HCT116 (cell line): Measurements from ENCODE around the gene MRAP2. TPM values are rescaled to one million over a fixed set of nuclear protein-coding genes. Genes with fewer than 3 reads are reported as not detected.

Experiments
- ATAC-seq: fragments of 200-7000 bp; cut with Tn5 transposase; 2 replicates; pipeline ENCODE4 v1.9.1; 2020; ENCODE audit warnings: mild to moderate bottlenecking, moderate library complexity
- BruUV-seq: library from RNA; stranded (reverse); fragments of 400-500 nt; replicated peaks from 2 replicates; lab custom pipeline; 2021; lab: Mats Ljungman, UMichigan
- CTCF ChIA-PET: fragments of 300-600 bp; sonication (Branson Sonifier 250); formaldehyde crosslinking; loops from one replicate; lab custom pipeline; 2021; ENCODE audit warnings: antibody characterized with exemption; lab: Charles Lee
- POLR2A ChIA-PET: fragments of 300-600, 350-600 bp; sonication (Branson Sonifier 250); formaldehyde crosslinking; loops from one replicate; lab custom pipeline; 2021; ENCODE audit warnings: antibody characterized with exemption; lab: Charles Lee
- RAD21 ChIA-PET, 2 experiments: fragments of 300-600 bp; sonication (Branson Sonifier 250); formaldehyde crosslinking; loops; one replicate each; lab custom pipeline; 2023; ENCODE audit warnings: low total read pairs in 2 of 2; ENCODE audit not compliant: uncharacterized antibody in 2 of 2, unreplicated experiment in 2 of 2, low non-redundant PET in 1 of 2; lab: Charles Lee
- DNase-seq: peaks from one replicate; pipeline ENCODE4 v3.0.0-alpha.2; 2010; ENCODE audit warnings: low read depth, low spot score
- H2AFZ ChIP-seq: fragments of 200-600 bp; shearing (Covaris generic), sonication (generic); 2 replicates; pipeline ENCODE4 v1.6.1; 2017; ENCODE audit warnings: low read depth, mixed run types, mixed read lengths, antibody characterized with exemption, low read length; ENCODE audit not compliant: poor library complexity, severe bottlenecking
- H3K27ac ChIP-seq: 2 replicates; pipeline ENCODE4 v1.5.1; 2012; ENCODE audit warnings: low read depth, low read length
- H3K27me3 ChIP-seq: fragments of 200-600 bp; sonication (generic); 2 replicates; pipeline ENCODE4 v1.6.1; 2016; ENCODE audit warnings: mixed run types, low read length, mixed read lengths; ENCODE audit not compliant: insufficient read depth
- H3K36me3 ChIP-seq, 2 experiments: fragments of 200-500 bp in 1 of 2; fragments of 200-600 bp in 1 of 2; sonication (Bioruptor generic) in 1 of 2; sonication (generic) in 1 of 2; 2 replicates each; pipeline versions ENCODE4 v1.5.1 to v1.6.1; 2014 to 2016; ENCODE audit warnings: low read length in 2 of 2, inconsistent platforms in 1 of 2, mixed read lengths in 1 of 2, mixed run types in 1 of 2; ENCODE audit not compliant: insufficient read depth in 2 of 2, control insufficient read depth in 1 of 2
- H3K4me1 ChIP-seq, 2 experiments: fragments of 200-600 bp in 1 of 2; sonication (generic) in 1 of 2; 2 replicates each; pipeline versions ENCODE4 v1.5.1 to v1.6.1; 2012 to 2017; ENCODE audit warnings: low read length in 2 of 2, inconsistent platforms in 1 of 2, mild to moderate bottlenecking in 1 of 2, mixed read lengths in 1 of 2, mixed run types in 1 of 2, moderate library complexity in 1 of 2; ENCODE audit not compliant: insufficient read depth in 2 of 2, control insufficient read depth in 1 of 2
- H3K4me2 ChIP-seq: fragments of 200-600 bp; sonication (generic); 2 replicates; pipeline ENCODE4 v1.6.1; 2017; ENCODE audit warnings: mixed run types, low read length, mixed read lengths
- H3K4me3 ChIP-seq, 2 experiments: fragments of 200-600 bp in 1 of 2; sonication (generic) in 1 of 2; replicated peaks in 1 of 2; 2 replicates each; pipeline ENCODE4 v1.5.1; 2011 to 2016; ENCODE audit warnings: low read length in 2 of 2, control low read depth in 1 of 2, low read depth in 1 of 2, mild to moderate bottlenecking in 1 of 2, mixed read lengths in 1 of 2, mixed run types in 1 of 2
- H3K79me2 ChIP-seq: fragments of 200-600 bp; sonication (generic); 2 replicates; pipeline ENCODE4 v1.6.1; 2017; ENCODE audit warnings: mild to moderate bottlenecking, mixed run types, low read length, moderate library complexity, mixed read lengths; ENCODE audit not compliant: insufficient read depth
- H3K9ac ChIP-seq: fragments of 200-600 bp; sonication (generic); 2 replicates; pipeline ENCODE4 v1.6.1; 2016; ENCODE audit warnings: low read length, mixed read lengths
- H3K9me2 ChIP-seq: fragments of 200-600 bp; sonication (generic), shearing (Covaris generic); 2 replicates; pipeline ENCODE4 v1.6.1; 2017; ENCODE audit warnings: mixed run types, mild to moderate bottlenecking, moderate library complexity; ENCODE audit not compliant: insufficient read depth
- H3K9me3 ChIP-seq, 2 experiments: fragments of 200-500 bp in 1 of 2; fragments of 200-600 bp in 1 of 2; sonication (Bioruptor generic) in 1 of 2; sonication (generic) in 1 of 2; 2 replicates each; pipeline ENCODE4 v1.6.1; 2014 to 2017; ENCODE audit warnings: low read length in 2 of 2, mixed read lengths in 2 of 2, inconsistent platforms in 1 of 2, low read depth in 1 of 2, mild to moderate bottlenecking in 1 of 2, mixed run types in 1 of 2, moderate library complexity in 1 of 2; ENCODE audit not compliant: control insufficient read depth in 1 of 2, insufficient read depth in 1 of 2
- H4K20me1 ChIP-seq: fragments of 200-600 bp; sonication (generic), shearing (Covaris generic); 2 replicates; pipeline ENCODE4 v1.6.1; 2017; ENCODE audit warnings: mixed run types, mild to moderate bottlenecking, moderate library complexity; ENCODE audit not compliant: insufficient read depth
- CBX3 ChIP-seq: IDR thresholded peaks from 2 replicates; pipeline ENCODE4 v1.6.1; 2012; ENCODE audit warnings: low read depth
- EGR1 ChIP-seq: IDR thresholded peaks from 2 replicates; pipeline ENCODE4 v1.6.1; 2012; ENCODE audit warnings: low read depth
- ELF1 ChIP-seq: IDR thresholded peaks from 2 replicates; pipeline ENCODE4 v1.6.1; 2012; ENCODE audit warnings: low read depth, borderline replicate concordance
- EZH2phosphoT487 ChIP-seq: fragments of 200-600 bp; IDR thresholded peaks from 2 replicates; pipeline ENCODE4 v1.6.1; 2018; ENCODE audit warnings: antibody characterized with exemption, borderline replicate concordance
- FOSL1 ChIP-seq: IDR thresholded peaks from 2 replicates; pipeline ENCODE4 v1.6.1; 2012; ENCODE audit warnings: low read depth
- JUND ChIP-seq: IDR thresholded peaks from 2 replicates; pipeline ENCODE4 v1.6.1; 2012
- POLR2A ChIP-seq: IDR thresholded peaks from 2 replicates; pipeline ENCODE4 v1.7.0; 2011; ENCODE audit warnings: borderline replicate concordance; ENCODE audit not compliant: insufficient read depth, insufficient read length; ENCODE audit errors: extremely low read depth
- POLR2AphosphoS5 ChIP-seq: IDR thresholded peaks from 2 replicates; pipeline ENCODE4 v1.6.1; 2011; ENCODE audit warnings: mild to moderate bottlenecking, low read depth, low read length, moderate library complexity
- SIN3A ChIP-seq: IDR thresholded peaks from 2 replicates; pipeline ENCODE4 v1.6.1; 2012; ENCODE audit warnings: low read depth
- SRF ChIP-seq: IDR thresholded peaks from 2 replicates; pipeline ENCODE4 v1.6.1; 2012; ENCODE audit warnings: low read depth
- TCF7L2 ChIP-seq: IDR thresholded peaks from 2 replicates; pipeline ENCODE4 v1.7.0; 2011; ENCODE audit warnings: borderline replicate concordance, inconsistent platforms; ENCODE audit not compliant: insufficient read depth, insufficient read length; ENCODE audit errors: extremely low read depth
- YY1 ChIP-seq: IDR thresholded peaks from 2 replicates; pipeline ENCODE4 v1.6.1; 2011; ENCODE audit warnings: low read length, low read depth, moderate library complexity, mild to moderate bottlenecking; ENCODE audit not compliant: insufficient replicate concordance; ENCODE audit errors: extremely low read depth
- ZFX ChIP-seq: fragments of 450-650 bp; IDR thresholded peaks from 2 replicates; pipeline ENCODE4 v1.6.1; 2017
- ZNF274 ChIP-seq: fragments of 200-500 bp; sonication (Bioruptor generic); IDR thresholded peaks from 2 replicates; pipeline ENCODE4 v1.6.1; 2014; ENCODE audit warnings: mild to moderate bottlenecking, low read depth, low read length, inconsistent platforms
- intact Hi-C: fragments of 100-400 bp; cut with micrococcal nuclease; formaldehyde crosslinking; loops from 2 replicates; pipeline ENCODE4 v1.10.0; 2022
- total RNA-seq: library from RNA; stranded (reverse); gene quantifications from one replicate; pipeline ENCODE4 v1.2.1, GENCODE V29; 2021; ENCODE audit not compliant: unreplicated experiment
- TF ChIP-seq, protein P1 (sequence below): IDR thresholded peaks from 2 replicates; pipeline ENCODE4 v1.6.1; 2012; ENCODE audit warnings: low read depth
- TF ChIP-seq, protein P2 (sequence below): IDR thresholded peaks from 2 replicates; pipeline ENCODE4 v1.6.1; 2012
- TF ChIP-seq, protein P3 (sequence below): IDR thresholded peaks from 2 replicates; pipeline ENCODE4 v1.6.1; 2011; ENCODE audit warnings: mild to moderate bottlenecking, low read length, moderate library complexity; ENCODE audit not compliant: insufficient replicate concordance; ENCODE audit errors: extremely low read depth
- TF ChIP-seq, protein P4 (sequence below): IDR thresholded peaks from 2 replicates; pipeline ENCODE4 v1.6.1; 2012

The MRAP2 gene
- total RNA-seq, 1 experiment from 2014 or later: 1.4 TPM

DNA sequence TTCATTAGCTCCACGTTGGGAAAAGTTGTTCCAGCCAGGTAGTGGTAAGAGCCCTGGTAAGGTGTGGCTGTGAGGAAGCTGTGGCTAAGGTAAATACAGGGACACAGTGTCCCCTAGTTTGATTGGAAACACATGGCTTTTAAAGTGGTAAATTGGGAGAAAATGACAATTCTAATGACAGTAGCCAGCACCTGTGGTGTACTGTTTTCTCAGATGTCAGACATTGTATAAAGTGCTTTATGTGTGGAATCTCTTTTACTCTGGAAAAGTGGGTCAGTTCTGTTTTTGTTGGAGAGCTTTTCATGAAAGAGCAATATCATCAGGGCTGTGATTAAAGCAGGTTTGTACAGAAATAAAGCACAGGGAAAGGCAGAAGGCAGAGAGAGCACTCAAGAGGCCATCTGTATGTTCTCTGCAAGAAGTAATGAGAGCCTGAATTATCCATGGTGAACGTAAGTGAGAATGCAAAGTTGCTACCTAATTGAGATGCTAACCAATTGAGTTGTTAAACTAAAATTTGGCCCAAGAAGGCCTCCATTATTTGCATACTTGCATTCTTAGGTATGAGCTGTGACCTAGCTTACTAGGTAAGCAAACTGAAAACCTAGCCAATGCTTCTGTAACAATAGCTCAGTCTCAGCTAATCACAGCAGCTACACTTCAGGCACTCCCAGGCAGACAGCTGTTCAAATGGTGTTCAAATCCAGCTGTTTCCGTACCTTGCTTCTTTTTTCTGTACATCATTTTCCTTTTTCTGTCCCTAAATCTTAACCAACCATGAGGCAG, 28.2 kb downstream of the MRAP2 start:
- H3K4me1 ChIP-seq: no peaks in the 10 kb centered on the region
- no peak overlapping the region for H3K4me2 ChIP-seq
- H2AFZ ChIP-seq: no peak overlapping the region
- no peaks in the 10 kb centered on the region for H3K9me3 ChIP-seq
- CTCF ChIA-PET: no interaction called here
- H3K4me3 ChIP-seq: no peak overlapping the region
- no peaks in the 10 kb centered on the region for H4K20me1 ChIP-seq
- no peaks in the 10 kb centered on the region for H3K79me2 ChIP-seq
- intact Hi-C loops: no loop called here
- no peaks in the 10 kb centered on the region for H3K36me3 ChIP-seq
- ATAC-seq (no peak), DNase-seq (no peak)
- H3K27me3 ChIP-seq: no peaks in the 10 kb centered on the region
- H3K9me2 ChIP-seq: no peaks in the 10 kb centered on the region
- no peak overlapping the region for H3K27ac ChIP-seq
- BruUV-seq: no TSS peak
- H3K9ac ChIP-seq: no peak overlapping the region
- POLR2A ChIA-PET: no interaction called here
- RAD21 ChIA-PET: no interaction called here
- TF ChIP-seq EGR1: no peak
- no peak for TF ChIP-seq EZH2phosphoT487
- no peak for TF ChIP-seq SRF
- no peak for TF ChIP-seq ZNF274
- no peak for TF ChIP-seq POLR2A
- no peak for TF ChIP-seq YY1
- TF ChIP-seq, protein P1, sequence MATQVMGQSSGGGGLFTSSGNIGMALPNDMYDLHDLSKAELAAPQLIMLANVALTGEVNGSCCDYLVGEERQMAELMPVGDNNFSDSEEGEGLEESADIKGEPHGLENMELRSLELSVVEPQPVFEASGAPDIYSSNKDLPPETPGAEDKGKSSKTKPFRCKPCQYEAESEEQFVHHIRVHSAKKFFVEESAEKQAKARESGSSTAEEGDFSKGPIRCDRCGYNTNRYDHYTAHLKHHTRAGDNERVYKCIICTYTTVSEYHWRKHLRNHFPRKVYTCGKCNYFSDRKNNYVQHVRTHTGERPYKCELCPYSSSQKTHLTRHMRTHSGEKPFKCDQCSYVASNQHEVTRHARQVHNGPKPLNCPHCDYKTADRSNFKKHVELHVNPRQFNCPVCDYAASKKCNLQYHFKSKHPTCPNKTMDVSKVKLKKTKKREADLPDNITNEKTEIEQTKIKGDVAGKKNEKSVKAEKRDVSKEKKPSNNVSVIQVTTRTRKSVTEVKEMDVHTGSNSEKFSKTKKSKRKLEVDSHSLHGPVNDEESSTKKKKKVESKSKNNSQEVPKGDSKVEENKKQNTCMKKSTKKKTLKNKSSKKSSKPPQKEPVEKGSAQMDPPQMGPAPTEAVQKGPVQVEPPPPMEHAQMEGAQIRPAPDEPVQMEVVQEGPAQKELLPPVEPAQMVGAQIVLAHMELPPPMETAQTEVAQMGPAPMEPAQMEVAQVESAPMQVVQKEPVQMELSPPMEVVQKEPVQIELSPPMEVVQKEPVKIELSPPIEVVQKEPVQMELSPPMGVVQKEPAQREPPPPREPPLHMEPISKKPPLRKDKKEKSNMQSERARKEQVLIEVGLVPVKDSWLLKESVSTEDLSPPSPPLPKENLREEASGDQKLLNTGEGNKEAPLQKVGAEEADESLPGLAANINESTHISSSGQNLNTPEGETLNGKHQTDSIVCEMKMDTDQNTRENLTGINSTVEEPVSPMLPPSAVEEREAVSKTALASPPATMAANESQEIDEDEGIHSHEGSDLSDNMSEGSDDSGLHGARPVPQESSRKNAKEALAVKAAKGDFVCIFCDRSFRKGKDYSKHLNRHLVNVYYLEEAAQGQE: no peak
- no peak for TF ChIP-seq JUND
- TF ChIP-seq, protein P2, sequence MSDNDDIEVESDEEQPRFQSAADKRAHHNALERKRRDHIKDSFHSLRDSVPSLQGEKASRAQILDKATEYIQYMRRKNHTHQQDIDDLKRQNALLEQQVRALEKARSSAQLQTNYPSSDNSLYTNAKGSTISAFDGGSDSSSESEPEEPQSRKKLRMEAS: no peak
- no peak for TF ChIP-seq FOSL1
- TF ChIP-seq POLR2AphosphoS5: no peak
- TF ChIP-seq, protein P3, sequence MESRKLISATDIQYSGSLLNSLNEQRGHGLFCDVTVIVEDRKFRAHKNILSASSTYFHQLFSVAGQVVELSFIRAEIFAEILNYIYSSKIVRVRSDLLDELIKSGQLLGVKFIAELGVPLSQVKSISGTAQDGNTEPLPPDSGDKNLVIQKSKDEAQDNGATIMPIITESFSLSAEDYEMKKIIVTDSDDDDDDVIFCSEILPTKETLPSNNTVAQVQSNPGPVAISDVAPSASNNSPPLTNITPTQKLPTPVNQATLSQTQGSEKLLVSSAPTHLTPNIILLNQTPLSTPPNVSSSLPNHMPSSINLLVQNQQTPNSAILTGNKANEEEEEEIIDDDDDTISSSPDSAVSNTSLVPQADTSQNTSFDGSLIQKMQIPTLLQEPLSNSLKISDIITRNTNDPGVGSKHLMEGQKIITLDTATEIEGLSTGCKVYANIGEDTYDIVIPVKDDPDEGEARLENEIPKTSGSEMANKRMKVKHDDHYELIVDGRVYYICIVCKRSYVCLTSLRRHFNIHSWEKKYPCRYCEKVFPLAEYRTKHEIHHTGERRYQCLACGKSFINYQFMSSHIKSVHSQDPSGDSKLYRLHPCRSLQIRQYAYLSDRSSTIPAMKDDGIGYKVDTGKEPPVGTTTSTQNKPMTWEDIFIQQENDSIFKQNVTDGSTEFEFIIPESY: no peak
- TF ChIP-seq CBX3: no peak
- no peak for TF ChIP-seq SIN3A
- no peak for TF ChIP-seq TCF7L2
- TF ChIP-seq, protein P4, sequence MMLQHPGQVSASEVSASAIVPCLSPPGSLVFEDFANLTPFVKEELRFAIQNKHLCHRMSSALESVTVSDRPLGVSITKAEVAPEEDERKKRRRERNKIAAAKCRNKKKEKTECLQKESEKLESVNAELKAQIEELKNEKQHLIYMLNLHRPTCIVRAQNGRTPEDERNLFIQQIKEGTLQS: no peak
- TF ChIP-seq ELF1: no peak
- TF ChIP-seq ZFX: no peak
